NB4 (cell line): ENCODE measurements around the gene PLEKHG2.

Experiments used
- DNase-seq: peaks from one replicate; pipeline ENCODE4 v3.0.0; 2010; ENCODE audit warnings: low read depth
- H3K4me3 ChIP-seq: one replicate; pipeline ENCODE4 v1.5.1; 2011; ENCODE audit warnings: mild to moderate bottlenecking, low read depth, low read length, moderate library complexity
- MYC ChIP-seq: IDR thresholded peaks from 2 replicates; pipeline ENCODE4 v1.6.1; 2011; ENCODE audit warnings: low read depth, low read length
- POLR2A ChIP-seq: IDR thresholded peaks from 2 replicates; pipeline ENCODE4 v1.6.1; 2011; ENCODE audit warnings: mild to moderate bottlenecking; ENCODE audit not compliant: insufficient read length; ENCODE audit errors: extremely low read depth
- TF ChIP-seq, protein P1 (sequence below): IDR thresholded peaks from 2 replicates; pipeline ENCODE4 v1.6.1; 2011; ENCODE audit warnings: low read depth, low read length
- TF ChIP-seq, protein P2 (sequence below): IDR thresholded peaks from one replicate; pipeline ENCODE4 v1.5.1; 2012; ENCODE audit warnings: low read depth, low read length

The PLEKHG2 gene

DNA sequence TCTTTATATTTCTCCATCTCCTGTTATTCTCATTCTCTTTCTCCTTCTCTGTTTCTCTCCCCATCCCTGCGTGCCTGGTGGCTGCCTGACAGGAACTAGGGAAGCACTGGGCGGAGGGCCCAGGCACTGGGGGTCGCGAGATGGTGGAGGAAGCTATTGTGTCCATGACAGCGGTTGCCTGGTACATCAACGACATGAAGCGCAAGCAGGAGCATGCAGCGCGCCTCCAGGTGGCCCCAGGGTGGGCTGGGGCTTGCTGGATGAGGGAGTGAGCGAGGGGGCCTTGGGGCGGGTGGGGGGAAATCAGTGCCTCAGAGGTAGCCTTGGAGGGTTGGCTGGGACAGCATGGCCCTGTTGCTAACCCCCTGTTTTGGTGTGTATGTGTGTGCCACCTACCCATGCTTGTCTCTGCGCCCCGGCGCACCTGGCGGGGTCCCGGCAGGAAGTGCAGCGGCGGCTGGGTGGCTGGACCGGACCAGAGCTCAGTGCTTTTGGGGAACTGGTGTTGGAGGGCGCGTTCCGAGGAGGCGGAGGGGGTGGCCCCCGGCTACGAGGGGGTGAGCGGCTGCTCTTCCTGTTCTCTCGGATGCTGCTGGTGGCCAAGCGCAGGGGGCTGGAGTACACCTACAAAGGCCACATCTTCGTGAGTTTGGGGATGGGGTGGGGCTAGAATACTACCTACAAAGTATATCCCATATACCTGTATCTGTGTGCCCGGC is 5.2 kb downstream of the PLEKHG2 start:
- H3K4me3 ChIP-seq, result no peak overlapping the region
- TF ChIP-seq, protein P1, sequence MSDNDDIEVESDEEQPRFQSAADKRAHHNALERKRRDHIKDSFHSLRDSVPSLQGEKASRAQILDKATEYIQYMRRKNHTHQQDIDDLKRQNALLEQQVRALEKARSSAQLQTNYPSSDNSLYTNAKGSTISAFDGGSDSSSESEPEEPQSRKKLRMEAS, result no peak
- TF ChIP-seq POLR2A, result no peak
- no peak for TF ChIP-seq MYC
- TF ChIP-seq, protein P2, sequence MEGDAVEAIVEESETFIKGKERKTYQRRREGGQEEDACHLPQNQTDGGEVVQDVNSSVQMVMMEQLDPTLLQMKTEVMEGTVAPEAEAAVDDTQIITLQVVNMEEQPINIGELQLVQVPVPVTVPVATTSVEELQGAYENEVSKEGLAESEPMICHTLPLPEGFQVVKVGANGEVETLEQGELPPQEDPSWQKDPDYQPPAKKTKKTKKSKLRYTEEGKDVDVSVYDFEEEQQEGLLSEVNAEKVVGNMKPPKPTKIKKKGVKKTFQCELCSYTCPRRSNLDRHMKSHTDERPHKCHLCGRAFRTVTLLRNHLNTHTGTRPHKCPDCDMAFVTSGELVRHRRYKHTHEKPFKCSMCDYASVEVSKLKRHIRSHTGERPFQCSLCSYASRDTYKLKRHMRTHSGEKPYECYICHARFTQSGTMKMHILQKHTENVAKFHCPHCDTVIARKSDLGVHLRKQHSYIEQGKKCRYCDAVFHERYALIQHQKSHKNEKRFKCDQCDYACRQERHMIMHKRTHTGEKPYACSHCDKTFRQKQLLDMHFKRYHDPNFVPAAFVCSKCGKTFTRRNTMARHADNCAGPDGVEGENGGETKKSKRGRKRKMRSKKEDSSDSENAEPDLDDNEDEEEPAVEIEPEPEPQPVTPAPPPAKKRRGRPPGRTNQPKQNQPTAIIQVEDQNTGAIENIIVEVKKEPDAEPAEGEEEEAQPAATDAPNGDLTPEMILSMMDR, result no peak
- no peak for DNase-seq

DNA sequence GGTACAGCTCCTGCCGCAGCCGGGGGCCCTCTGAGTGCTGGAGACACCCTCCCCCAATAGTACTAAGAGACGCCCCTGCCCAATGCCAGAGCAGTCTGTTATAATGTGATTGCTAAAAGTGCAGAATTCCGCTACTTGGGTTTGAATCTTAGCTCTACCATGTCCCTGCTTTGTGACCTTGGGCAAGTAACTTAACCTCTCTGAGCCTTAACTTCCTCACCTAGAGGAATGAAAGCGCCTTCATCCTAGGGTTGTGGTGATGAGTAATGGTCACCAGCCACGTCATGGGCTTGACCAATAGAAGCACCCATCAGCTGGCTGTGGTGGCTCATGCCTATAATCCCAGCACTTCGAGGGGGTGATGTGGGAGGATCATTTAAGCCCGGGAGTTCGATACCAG is 6.5 kb downstream of the PLEKHG2 start:
- no peak for TF ChIP-seq MYC
- TF ChIP-seq, protein P2, result no peak
- TF ChIP-seq POLR2A, result no peak
- TF ChIP-seq, protein P1, result no peak
- no peak overlapping the region for H3K4me3 ChIP-seq
- DNase-seq, result no peak

DNA sequence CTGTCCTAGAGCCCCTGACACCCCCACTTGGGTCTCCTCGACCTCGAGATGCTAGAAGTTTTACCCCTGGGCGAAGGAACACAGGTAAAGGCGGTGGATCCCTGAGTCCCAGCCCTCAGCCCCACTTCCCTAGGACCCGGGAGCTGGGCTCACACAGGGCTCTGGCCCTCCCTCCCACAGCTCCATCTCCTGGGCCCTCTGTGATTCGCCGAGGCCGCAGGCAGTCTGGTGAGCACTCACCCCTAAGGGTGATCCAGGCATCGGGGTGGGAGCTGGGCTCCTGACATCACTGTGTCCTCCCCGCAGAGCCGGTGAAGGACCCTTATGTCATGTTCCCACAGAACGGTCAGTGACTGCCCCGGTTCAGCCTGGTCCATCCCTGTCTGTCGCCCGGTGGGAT is 8.3 kb downstream of the PLEKHG2 start:
- no peak for DNase-seq
- TF ChIP-seq, protein P1, result no peak
- TF ChIP-seq MYC, result no peak
- TF ChIP-seq, protein P2, result no peak
- no peak for TF ChIP-seq POLR2A
- H3K4me3 ChIP-seq, result no peak overlapping the region

DNA sequence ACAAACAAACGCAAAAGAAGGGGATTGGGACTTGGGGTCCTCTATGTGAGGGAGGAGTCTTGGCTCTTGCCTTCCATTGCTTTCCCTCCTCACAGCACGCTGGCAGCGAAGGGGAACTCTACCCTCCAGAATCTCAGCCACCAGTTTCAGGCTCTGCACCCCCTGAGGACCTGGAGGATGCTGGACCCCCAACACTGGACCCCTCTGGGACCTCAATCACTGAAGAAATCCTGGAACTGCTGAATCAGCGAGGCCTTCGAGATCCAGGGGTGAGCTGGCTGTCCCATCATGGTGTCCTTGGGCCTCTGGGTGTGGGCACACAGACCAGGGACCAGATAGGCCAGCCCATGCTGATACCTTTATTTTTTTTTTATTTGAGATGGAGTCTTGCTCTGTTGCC is 9.6 kb downstream of the PLEKHG2 start:
- H3K4me3 ChIP-seq, result no peak overlapping the region
- DNase-seq, result no peak
- no peak for TF ChIP-seq MYC
- no peak for TF ChIP-seq POLR2A
- TF ChIP-seq, protein P1, result no peak
- TF ChIP-seq, protein P2, result no peak

DNA sequence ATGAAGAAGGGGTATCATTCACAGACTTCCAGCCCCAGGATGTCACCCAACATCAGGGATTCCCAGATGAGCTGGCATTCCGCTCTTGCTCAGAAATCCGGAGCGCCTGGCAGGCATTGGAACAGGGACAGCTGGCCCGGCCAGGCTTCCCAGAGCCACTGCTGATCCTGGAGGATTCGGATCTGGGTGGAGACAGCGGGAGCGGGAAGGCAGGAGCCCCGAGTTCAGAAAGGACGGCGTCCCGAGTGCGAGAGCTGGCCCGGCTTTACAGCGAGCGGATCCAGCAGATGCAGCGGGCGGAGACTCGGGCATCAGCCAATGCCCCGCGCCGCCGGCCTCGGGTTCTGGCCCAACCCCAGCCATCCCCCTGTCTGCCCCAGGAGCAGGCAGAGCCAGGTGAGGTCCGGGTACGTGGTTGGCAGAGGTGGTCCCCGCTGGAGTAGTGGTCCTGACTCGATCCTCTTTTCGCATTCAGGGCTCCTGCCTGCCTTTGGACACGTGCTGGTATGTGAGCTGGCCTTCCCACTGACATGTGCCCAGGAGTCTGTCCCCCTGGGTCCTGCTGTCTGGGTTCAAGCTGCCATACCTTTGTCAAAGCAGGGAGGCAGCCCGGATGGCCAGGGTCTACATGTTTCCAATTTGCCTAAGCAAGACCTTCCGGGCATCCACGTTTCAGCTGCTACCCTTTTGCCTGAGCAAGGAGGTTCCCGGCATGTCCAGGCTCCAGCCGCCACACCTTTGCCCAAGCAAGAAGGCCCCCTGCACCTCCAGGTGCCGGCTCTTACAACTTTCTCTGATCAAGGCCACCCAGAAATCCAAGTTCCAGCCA is 11.0 kb downstream of the PLEKHG2 start:
- no peak for DNase-seq
- H3K4me3 ChIP-seq, result no peak overlapping the region
- TF ChIP-seq POLR2A (no peak), MYC (no peak)
- TF ChIP-seq, protein P1, result no peak
- TF ChIP-seq, protein P2, result no peak
